ENCODE data around the gene PLPP1. TPM values are rescaled to one million over a fixed set of nuclear protein-coding genes. Genes with fewer than 3 reads are reported as not detected.
"Not testable (repeated sequence)": the region's sequence is repeated elsewhere in the genome, so short reads cannot be mapped to it uniquely, and the experiment has no call there.

The PLPP1 gene
- total RNA-seq, 1 donor from 2014 or later, result 17.4 TPM

DNA sequence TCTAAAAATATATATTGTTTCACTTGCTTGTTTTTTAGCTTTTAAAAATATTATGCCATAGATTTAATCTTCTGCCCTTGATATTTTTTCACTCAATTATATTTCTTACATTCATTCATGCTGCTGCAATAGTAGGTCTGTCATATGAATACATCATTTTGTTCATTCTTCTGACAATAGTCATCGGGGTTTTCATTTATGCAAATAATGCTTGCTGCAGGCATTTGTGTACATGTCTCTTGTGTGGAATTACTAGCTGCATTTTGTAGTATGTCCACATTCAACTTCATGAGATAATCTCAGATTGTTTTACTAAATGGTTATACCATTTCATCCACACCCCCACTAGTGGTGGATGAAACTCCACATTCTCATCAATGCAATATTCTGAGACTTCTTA lies 5.3 kb upstream of the PLPP1 start:
- peaks cover 4% of the 10 kb centered on the region for H3K4me1 Mint-ChIP-seq (ENCODE audit: low read depth, unreplicated experiment)
- H3K27me3 Mint-ChIP-seq (ENCODE audit: unreplicated experiment), result peaks cover 4% of the 10 kb centered on the region
- no peaks in the 10 kb centered on the region for H3K36me3 Mint-ChIP-seq (ENCODE audit: unreplicated experiment)
- no peak overlapping the region for H3K27ac Mint-ChIP-seq (ENCODE audit: unreplicated experiment)
- no peak overlapping the region for H3K4me3 Mint-ChIP-seq (ENCODE audit: unreplicated experiment)
- peaks cover 6% of the 10 kb centered on the region for H3K9me3 Mint-ChIP-seq (ENCODE audit: unreplicated experiment)
- TF ChIP-seq, protein P1, sequence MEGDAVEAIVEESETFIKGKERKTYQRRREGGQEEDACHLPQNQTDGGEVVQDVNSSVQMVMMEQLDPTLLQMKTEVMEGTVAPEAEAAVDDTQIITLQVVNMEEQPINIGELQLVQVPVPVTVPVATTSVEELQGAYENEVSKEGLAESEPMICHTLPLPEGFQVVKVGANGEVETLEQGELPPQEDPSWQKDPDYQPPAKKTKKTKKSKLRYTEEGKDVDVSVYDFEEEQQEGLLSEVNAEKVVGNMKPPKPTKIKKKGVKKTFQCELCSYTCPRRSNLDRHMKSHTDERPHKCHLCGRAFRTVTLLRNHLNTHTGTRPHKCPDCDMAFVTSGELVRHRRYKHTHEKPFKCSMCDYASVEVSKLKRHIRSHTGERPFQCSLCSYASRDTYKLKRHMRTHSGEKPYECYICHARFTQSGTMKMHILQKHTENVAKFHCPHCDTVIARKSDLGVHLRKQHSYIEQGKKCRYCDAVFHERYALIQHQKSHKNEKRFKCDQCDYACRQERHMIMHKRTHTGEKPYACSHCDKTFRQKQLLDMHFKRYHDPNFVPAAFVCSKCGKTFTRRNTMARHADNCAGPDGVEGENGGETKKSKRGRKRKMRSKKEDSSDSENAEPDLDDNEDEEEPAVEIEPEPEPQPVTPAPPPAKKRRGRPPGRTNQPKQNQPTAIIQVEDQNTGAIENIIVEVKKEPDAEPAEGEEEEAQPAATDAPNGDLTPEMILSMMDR (IDR thresholded peaks at IDR 0.05; ENCODE audit: partially characterized antibody, unreplicated experiment), result no peak
- DNase-seq, result no peak

DNA sequence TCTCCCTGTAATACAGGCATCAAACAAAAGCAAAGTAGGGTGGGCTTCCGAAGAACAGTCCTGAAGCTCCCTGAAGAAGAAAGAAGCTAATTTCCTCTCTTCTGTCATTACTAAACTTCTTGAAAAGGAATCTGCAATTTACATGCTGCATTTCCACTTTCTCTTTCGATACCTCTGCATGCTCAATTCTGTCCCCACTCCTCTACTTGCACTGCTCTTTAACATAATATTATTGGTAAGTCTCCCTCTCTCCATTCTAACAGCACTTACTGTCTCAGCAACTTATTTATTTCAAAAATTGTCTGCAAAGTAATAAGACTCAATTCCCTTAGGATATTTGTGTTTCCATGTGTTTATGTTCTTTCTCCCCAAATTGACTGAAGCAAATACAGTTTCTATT lies 3.9 kb upstream of the PLPP1 start:
- Mint-ChIP-seq H3K9me3 (ENCODE audit: unreplicated experiment) (peaks cover 11% of the 10 kb centered on the region), H3K27ac (ENCODE audit: unreplicated experiment) (no peak overlapping the region), H3K27me3 (ENCODE audit: unreplicated experiment) (peaks cover 4% of the 10 kb centered on the region), H3K36me3 (ENCODE audit: unreplicated experiment) (no peaks in the 10 kb centered on the region), H3K4me1 (ENCODE audit: low read depth, unreplicated experiment) (peaks cover 5% of the 10 kb centered on the region), H3K4me3 (ENCODE audit: unreplicated experiment) (no peak overlapping the region)
- DNase-seq, result no peak
- TF ChIP-seq, protein P1 (IDR thresholded peaks at IDR 0.05; ENCODE audit: partially characterized antibody, unreplicated experiment), result no peak

DNA sequence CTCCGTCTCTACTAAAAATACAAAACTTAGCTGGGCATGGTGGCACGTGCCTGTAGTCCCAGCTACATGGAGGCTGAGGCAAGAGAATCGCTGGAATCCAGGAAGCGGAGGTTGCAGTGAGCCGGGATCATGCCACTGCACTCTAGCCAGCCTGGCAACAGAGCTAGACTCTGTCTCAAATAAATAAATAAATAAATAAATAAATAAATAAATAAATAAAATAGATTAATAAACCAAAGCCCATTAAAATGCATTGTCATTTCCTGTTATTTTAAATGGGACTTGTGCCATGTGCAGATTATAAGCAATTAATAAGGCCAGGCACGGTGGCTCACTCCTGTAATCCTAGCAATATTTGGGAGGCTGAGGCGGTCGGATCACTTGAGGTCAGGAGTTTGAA lies 2.6 kb upstream of the PLPP1 start:
- not testable (repeated sequence) for H3K4me1 Mint-ChIP-seq (ENCODE audit: low read depth, unreplicated experiment); H3K4me3 Mint-ChIP-seq (ENCODE audit: unreplicated experiment); DNase-seq; H3K27me3 Mint-ChIP-seq (ENCODE audit: unreplicated experiment); H3K36me3 Mint-ChIP-seq (ENCODE audit: unreplicated experiment); H3K27ac Mint-ChIP-seq (ENCODE audit: unreplicated experiment)
- peaks cover 12% of the 10 kb centered on the region for H3K9me3 Mint-ChIP-seq (ENCODE audit: unreplicated experiment)

DNA sequence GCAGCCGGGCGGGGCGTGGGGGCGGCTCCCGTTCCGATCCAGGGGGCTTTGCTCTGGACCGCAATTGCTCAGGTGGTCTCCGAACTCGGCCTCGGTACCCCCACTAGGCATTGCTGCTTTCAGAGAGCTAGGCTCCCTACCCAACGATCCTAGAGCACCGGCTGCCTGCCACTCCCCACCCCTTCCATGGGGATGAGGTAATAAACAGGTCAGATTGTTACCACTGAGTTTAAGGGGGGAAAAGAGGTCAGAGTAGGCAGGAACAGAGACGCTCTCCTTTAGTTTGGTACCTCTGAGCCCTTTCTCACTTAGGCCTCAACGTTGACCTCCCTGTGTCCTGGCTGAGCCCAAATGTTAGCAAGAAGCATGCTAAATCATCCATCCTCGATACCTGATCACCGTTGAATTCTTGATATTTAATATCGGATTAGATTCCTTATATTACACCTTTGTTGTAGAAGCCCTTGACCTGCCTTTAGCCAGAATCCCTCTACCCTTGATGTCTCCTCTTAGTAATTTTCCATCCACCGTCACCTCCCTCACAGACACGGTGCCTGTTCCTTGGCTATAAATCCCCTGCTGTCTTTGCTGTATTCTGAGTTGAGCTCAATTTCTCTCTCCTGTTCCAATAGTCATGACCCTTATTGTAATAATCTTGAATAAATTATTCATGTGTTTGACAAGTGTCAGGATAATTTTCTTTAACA lies 588 bp upstream of the PLPP1 start:
- H3K27ac Mint-ChIP-seq (ENCODE audit: unreplicated experiment), result peak overlapping the region; percentile 83
- H3K4me1 Mint-ChIP-seq (ENCODE audit: low read depth, unreplicated experiment), result peaks cover 15% of the 10 kb centered on the region
- H3K4me3 Mint-ChIP-seq (ENCODE audit: unreplicated experiment), result peak overlapping the region; percentile 86
- H3K27me3 Mint-ChIP-seq (ENCODE audit: unreplicated experiment), result peaks cover 4% of the 10 kb centered on the region
- peaks cover 12% of the 10 kb centered on the region for H3K9me3 Mint-ChIP-seq (ENCODE audit: unreplicated experiment)
- TF ChIP-seq, protein P1 (IDR thresholded peaks at IDR 0.05; ENCODE audit: partially characterized antibody, unreplicated experiment), result no peak
- no peak for DNase-seq
- no peaks in the 10 kb centered on the region for H3K36me3 Mint-ChIP-seq (ENCODE audit: unreplicated experiment)

DNA sequence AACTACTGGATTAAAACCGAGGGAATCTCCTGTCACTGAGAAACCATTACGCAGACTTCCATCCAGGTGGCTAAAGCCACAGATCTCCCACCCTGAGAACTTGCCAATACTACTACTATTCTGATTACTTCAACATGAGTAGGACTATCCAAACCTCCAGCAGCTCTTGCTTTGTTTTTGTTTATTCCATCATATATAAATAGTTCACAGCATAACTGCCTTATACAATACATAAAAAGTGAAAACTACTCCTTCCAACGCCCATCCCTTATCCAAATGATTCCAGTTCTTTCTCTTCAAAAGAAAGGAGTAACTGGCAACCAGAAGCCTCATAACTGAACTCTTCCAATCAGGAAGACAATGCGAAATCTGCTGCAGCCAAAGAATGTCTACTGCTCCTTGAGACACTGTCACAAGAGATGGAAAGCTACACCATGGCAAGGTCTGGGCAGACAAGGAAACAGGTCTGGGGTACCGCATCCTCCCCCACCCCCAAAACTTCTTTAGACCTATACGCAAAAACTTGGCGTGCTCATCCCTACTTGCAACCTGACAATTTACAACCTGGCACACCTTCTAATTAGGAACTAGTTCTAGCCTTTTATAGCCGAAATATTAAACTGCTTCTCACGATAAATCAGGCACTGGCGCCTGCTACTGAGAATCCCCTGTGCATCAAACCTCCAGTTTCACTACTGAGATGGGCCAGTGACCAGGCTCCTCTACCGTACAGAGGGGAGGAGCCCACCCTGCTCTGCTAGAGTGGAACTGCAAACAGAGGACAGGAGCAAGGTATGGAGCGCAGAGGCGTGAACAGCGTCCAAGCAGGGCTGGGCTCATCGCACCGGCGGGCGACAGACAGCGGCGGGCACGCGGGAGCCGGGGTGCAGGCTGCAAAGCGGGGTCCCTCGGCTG lies 986 bp downstream of the PLPP1 start:
- peaks cover 17% of the 10 kb centered on the region for H3K4me1 Mint-ChIP-seq (ENCODE audit: low read depth, unreplicated experiment)
- peak overlapping the region; percentile 36 for H3K27ac Mint-ChIP-seq (ENCODE audit: unreplicated experiment)
- H3K4me3 Mint-ChIP-seq (ENCODE audit: unreplicated experiment), result peak overlapping the region; percentile 87
- TF ChIP-seq, protein P1 (IDR thresholded peaks at IDR 0.05; ENCODE audit: partially characterized antibody, unreplicated experiment), result no peak
- H3K27me3 Mint-ChIP-seq (ENCODE audit: unreplicated experiment), result peaks cover 4% of the 10 kb centered on the region
- peaks cover 12% of the 10 kb centered on the region for H3K9me3 Mint-ChIP-seq (ENCODE audit: unreplicated experiment)
- no peaks in the 10 kb centered on the region for H3K36me3 Mint-ChIP-seq (ENCODE audit: unreplicated experiment)
- peak; percentile 69 for DNase-seq

All from glutamatergic neuron (in vitro differentiated cells).